ENCODE measurements around the gene PDHA1. TPM values are rescaled to one million over a fixed set of nuclear protein-coding genes. Genes with fewer than 3 reads are reported as not detected.

PDHA1 gene
- total RNA-seq, result 100 to 1,000 TPM; 114 to 127 TPM

DNA sequence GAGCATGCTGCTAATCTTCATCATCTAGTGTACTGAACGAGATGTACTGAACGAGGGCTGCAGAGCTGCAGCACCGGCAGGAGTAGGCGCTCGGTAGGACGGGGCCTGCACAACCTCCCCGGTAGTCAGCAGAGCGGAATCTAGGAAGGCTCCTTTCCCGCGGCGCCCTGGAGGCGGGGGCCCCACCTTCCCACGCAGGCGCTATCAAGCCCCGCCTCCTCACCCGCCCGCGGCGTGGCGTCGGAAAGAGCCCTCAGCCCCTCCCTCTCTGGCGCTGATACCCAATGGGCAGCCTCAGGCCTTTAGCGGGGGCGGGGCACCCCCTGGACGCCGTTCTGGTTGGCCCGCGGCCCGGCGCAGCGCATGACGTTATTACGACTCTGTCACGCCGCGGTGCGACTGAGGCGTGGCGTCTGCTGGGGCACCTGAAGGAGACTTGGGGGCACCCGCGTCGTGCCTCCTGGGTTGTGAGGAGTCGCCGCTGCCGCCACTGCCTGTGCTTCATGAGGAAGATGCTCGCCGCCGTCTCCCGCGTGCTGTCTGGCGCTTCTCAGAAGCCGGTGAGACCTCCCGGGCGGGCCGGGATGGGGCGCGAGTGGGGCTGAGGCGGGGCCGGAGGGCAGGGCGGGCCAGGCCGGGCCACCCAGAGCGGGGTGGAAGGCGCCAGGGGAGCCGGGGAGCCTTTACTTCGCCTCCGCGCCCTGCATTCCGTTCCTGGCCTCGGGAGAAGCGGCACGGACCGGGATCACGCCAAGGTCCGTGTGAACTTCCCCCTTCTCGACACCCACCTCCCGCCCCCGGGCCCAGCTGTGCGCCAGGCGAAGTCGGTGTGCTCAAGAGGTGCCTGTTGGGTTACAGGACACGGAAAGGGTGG, at the start of gene PDHA1:
Gene PDHA1, plus strand, starts transcription at position 393 of the 874 bp plus-strand sequence. Its CDS starts 111 bp downstream, at position 504.
- POLR2A ChIA-PET, result no interaction called here
- CTCF ChIA-PET, result no interaction called here

DNA sequence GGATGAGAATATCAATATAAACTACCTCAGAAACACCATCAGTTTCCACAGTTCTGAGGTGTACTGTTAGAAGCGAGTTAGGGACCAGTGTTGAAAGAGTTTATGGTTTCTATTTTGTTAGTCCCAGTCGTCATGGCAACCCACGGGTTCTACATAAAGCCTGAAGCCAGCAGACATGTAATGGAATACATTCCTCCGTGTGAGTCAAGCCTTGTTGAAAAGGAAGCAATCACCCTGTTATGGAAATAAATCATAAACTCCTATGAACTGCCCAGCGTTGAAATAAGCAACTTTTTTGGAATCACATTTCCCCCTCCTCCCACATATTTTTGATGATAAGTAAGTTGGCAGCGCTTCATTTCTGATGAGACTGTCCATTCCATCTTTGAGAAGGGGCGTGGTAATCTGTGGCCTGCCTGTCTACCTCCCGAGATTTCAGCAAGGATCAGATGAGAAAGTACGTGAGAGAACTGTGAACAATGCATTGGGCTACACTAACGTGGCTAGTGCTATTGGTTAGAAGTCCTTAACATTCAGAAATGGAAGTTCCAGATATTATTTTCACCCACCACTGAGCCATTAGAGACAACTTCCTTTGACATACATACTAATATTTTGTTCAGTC, 40.4 kb upstream of the PDHA1 start:
- POLR2A ChIA-PET, result no interaction called here
- H3K4me1 Mint-ChIP-seq, result no peaks in the 10 kb centered on the region

More for the DNA sequence above, at the start of gene PDHA1:
- Mint-ChIP-seq H3K9me3 (no peaks in the 10 kb centered on the region), H3K27me3 (no peaks in the 10 kb centered on the region), H3K36me3 (ENCODE audit: low read depth) (no peaks in the 10 kb centered on the region), H3K4me1 (peaks cover 19% of the 10 kb centered on the region), H3K4me3 (peak within 1 kb of the TSS; percentile 84), H3K27ac (peak within 1 kb of the TSS; percentile 91)
- peak; percentile 93 for DNase-seq

DNA sequence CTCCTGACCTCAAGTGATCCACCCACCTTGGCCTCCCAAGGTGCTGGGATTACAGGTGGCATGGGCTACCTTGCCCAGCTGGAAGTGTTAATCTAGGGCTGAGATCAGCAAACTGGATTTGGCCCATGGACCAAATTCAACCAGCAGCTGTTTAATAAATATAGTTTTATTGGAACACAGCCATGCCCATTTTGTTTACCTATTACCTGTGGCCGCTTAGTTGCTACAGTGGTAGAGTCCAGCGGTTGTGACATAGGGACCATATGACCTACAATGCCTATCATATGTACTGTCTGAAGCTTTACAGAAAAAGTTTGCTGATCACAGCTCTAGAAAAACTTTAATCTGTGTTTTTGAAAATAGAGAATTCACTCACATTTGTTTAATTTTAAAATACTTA, 17.2 kb upstream of the PDHA1 start:
- Mint-ChIP-seq H3K4me1 (no peaks in the 10 kb centered on the region), H3K27ac (no peak overlapping the region), H3K4me3 (no peak overlapping the region), H3K27me3 (peaks cover 2% of the 10 kb centered on the region), H3K36me3 (ENCODE audit: low read depth) (no peaks in the 10 kb centered on the region), H3K9me3 (no peaks in the 10 kb centered on the region)
- no peak for DNase-seq
- ChIA-PET POLR2A (no interaction called here), CTCF (no interaction called here)

More for the DNA sequence above, 40.4 kb upstream of the PDHA1 start:
- Mint-ChIP-seq H3K9me3 (no peaks in the 10 kb centered on the region), H3K27ac (no peak overlapping the region), H3K27me3 (no peaks in the 10 kb centered on the region), H3K4me3 (no peak overlapping the region), H3K36me3 (ENCODE audit: low read depth) (no peaks in the 10 kb centered on the region)
- DNase-seq, result no peak
- CTCF ChIA-PET, result no interaction called here

DNA sequence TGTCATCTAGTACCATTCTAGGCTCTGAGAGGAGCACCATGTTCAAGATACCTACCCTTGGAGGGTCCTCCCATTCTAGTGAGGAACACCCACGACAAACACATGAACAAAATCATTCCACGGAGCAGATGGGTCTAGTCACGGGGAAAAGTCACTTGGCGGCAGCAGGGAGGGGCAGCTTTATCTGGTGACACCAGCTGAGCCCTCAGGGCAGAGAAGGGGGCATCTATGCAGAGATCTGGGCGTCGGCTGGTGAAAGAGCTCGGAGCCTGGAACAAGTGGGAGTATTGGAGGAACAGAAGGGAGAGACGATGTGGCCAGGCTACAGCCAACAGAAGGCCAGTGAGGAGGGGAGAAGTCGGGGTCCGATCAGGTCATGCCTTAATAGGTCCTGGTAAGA, 11.9 kb upstream of the PDHA1 start:
- no peaks in the 10 kb centered on the region for H3K27me3 Mint-ChIP-seq
- CTCF ChIA-PET, result no interaction called here
- no peak for DNase-seq
- POLR2A ChIA-PET, result no interaction called here
- H3K27ac Mint-ChIP-seq, result no peak overlapping the region
- no peak overlapping the region for H3K4me3 Mint-ChIP-seq
- peaks cover 1% of the 10 kb centered on the region for H3K9me3 Mint-ChIP-seq
- no peaks in the 10 kb centered on the region for H3K36me3 Mint-ChIP-seq (ENCODE audit: low read depth)
- H3K4me1 Mint-ChIP-seq, result no peaks in the 10 kb centered on the region

DNA sequence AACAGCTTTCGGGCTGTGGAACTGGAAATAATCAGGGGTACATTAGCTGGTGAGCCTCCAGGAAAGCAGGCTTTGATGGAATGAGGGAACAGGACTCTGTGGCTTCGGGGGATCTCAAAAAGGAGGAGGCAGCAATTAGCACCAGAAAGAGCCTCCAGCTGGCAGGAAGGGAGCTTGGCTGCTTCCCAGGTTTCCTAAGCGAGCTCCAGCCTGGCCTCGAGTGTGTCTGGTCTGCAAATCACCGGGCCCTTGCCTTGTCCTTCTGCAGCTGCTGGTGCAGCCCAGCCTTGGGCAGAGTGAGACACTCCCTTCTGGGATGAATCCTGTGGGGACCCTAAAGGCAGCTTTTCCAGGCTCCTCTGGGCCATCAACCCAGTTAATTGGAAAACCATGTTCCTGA, 10.7 kb upstream of the PDHA1 start:
- H3K4me3 Mint-ChIP-seq, result no peak overlapping the region
- no peak overlapping the region for H3K27ac Mint-ChIP-seq
- DNase-seq, result no peak
- ChIA-PET CTCF (interaction anchor here (0.9 kb wide), 1 partner anchor 11 kb away, joined by 3 read pairs; no protein-coding TSS in a partner anchor), POLR2A (no interaction called here)
- H3K9me3 Mint-ChIP-seq, result peaks cover 1% of the 10 kb centered on the region
- no peaks in the 10 kb centered on the region for H3K36me3 Mint-ChIP-seq (ENCODE audit: low read depth)
- H3K4me1 Mint-ChIP-seq, result no peaks in the 10 kb centered on the region
- no peaks in the 10 kb centered on the region for H3K27me3 Mint-ChIP-seq

DNA sequence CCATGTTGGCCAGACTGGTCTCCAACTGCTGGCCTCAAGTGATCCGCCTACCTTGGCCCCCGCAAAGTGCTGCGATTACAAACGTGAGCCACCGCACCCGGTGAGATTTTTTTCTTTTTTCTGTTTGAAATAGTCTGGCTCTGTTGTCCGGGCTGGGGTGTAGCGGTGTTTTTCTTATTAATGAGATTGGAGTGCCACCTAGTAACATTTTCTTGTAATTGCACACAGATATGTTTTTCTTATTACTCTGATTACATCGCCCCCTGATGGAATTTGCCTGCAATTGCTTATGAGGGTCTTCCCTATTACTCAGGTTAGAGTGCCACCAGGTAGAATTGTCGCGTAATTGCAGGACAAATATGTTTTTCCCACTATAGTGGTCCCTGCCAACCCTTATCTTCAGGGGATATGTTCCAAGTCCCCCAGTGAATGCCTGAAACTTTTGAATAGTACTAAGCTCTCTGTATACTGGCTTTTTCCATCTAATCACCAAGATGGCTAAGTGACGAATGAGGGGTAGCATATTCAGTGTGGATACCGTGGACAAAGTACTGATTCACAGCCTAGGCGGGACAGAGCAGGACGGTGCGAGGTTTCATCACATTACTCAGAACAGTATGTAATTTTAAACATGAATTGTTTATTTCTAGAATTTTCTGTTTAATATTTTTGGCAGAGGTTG, 8.6 kb upstream of the PDHA1 start:
- peak; percentile 24 for DNase-seq
- no peak overlapping the region for H3K4me3 Mint-ChIP-seq
- POLR2A ChIA-PET, result no interaction called here

DNA sequence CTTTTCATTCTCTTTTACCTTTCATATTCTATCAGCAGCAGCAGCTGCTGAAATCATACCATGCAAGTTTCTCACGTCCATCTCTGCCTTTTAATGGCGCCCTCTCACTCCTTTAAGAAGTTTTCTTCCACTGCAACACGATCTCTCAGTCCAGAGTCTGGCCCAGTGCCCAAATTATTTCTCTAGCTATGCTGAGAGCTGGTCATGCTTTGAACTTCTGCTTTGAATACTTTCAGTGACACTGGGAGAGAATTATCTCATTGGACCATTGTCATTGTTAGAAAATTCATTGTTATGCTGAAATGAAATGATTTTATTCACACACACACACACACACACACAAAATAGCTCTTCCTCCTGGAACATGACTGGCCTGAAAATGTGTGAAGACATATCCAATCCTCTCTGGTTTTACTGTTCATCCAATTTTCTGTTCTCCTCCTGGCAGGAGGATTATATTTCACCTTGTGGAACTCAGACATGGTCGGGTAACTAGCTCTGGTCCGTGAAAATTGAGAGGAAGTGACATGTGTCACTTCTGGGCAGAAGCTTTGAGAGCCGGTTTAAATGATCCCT, 1.3 kb upstream of the PDHA1 start:
- no peaks in the 10 kb centered on the region for H3K27me3 Mint-ChIP-seq
- no peak overlapping the region for H3K4me3 Mint-ChIP-seq

More for the DNA sequence above, 8.6 kb upstream of the PDHA1 start:
- Mint-ChIP-seq H3K36me3 (ENCODE audit: low read depth) (no peaks in the 10 kb centered on the region), H3K27me3 (no peaks in the 10 kb centered on the region), H3K4me1 (no peaks in the 10 kb centered on the region), H3K9me3 (peaks cover 1% of the 10 kb centered on the region), H3K27ac (no peak overlapping the region)
- CTCF ChIA-PET, result interaction anchor here (1.1 to 1.3 kb wide), 2 partner anchors 16 to 21 kb away, joined by 3 to 4 read pairs; no protein-coding TSS in a partner anchor

DNA sequence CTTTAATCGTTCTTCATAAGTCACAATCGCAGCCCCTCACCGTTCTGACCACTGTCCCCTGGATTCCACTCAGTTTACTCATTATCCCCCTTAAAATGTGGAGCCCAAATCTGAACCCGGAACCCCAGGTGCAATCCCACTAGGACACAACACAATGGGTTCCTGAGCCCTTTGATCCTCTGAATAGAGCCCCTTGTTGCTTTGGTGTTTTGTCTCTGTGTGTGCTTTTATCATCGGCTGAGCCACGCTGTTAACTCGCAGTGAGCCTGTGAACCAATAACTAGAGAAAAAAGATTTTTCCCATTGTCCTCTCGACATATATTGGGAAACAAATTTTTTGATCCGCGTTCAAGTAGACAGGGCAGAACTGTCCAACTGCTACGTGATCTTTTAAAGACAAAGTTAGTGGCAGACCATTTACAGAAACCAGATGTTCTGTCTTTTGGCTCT, 617 bp upstream of the PDHA1 start:
- Mint-ChIP-seq H3K36me3 (ENCODE audit: low read depth) (no peaks in the 10 kb centered on the region), H3K4me3 (peak overlapping the region; percentile 84), H3K27me3 (no peaks in the 10 kb centered on the region), H3K4me1 (peaks cover 19% of the 10 kb centered on the region), H3K9me3 (no peaks in the 10 kb centered on the region), H3K27ac (peak overlapping the region; percentile 91)
- POLR2A ChIA-PET, result no interaction called here
- no peak for DNase-seq
- CTCF ChIA-PET, result no interaction called here

More for the DNA sequence above, 1.3 kb upstream of the PDHA1 start:
- Mint-ChIP-seq H3K9me3 (no peaks in the 10 kb centered on the region), H3K27ac (no peak overlapping the region), H3K36me3 (ENCODE audit: low read depth) (no peaks in the 10 kb centered on the region), H3K4me1 (peaks cover 14% of the 10 kb centered on the region)
- CTCF ChIA-PET, result interaction anchor here (0.6 to 0.8 kb wide), 2 partner anchors 15 to 647 kb away, joined by 5 to 6 read pairs; no protein-coding TSS in a partner anchor
- no peak for DNase-seq
- POLR2A ChIA-PET, result no interaction called here

DNA sequence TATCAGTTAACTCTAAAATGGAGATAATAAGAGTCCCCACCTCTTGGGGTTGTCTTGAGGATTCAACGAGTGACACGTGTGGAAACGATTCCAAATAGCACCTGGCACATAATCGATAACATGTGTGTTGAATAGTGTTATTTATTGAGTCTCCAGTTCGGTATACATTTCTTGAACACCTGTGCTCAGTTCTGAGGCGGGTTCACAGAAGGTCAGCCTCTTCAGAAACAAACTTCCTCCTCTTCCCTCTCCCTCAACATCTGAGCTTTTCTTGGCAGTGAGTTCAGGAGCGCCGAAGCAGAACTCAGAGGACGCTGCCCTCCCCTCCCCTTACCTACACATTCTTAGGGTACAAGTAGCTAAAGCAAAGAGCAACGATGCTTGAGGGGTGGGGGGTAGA, 934 bp downstream of the PDHA1 start:
- Mint-ChIP-seq H3K4me3 (peak overlapping the region; percentile 84), H3K9me3 (no peaks in the 10 kb centered on the region), H3K4me1 (peaks cover 21% of the 10 kb centered on the region), H3K36me3 (ENCODE audit: low read depth) (peaks cover 3% of the 10 kb centered on the region), H3K27me3 (no peaks in the 10 kb centered on the region), H3K27ac (peak overlapping the region; percentile 91)
- POLR2A ChIA-PET, result no interaction called here
- CTCF ChIA-PET, result no interaction called here
- DNase-seq, result no peak

DNA sequence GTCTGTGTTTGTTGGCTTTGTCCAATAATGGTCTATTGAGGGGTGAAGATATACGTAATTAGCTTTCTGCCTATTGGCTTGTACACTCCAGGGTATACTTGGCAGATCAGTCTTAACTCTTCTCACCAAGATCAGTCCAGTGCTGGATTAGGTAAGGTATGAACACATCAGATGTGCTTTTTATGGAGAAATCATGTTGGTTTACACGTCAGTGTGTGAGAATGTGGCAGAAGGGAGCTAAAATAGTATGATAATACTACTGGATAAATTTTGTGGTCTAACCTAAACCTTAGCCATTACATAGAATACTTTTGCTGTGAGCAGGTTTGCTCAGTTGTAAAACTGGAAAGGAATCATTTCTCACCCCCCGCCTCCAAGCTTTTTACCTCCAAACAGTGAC, 4.2 kb downstream of the PDHA1 start:
- CTCF ChIA-PET, result no interaction called here
- no peak overlapping the region for H3K4me3 Mint-ChIP-seq
- H3K9me3 Mint-ChIP-seq, result no peaks in the 10 kb centered on the region
- H3K27me3 Mint-ChIP-seq, result no peaks in the 10 kb centered on the region
- H3K4me1 Mint-ChIP-seq, result peaks cover 33% of the 10 kb centered on the region
- no peak overlapping the region for H3K27ac Mint-ChIP-seq
- POLR2A ChIA-PET, result no interaction called here
- no peak for DNase-seq
- peaks cover 18% of the 10 kb centered on the region for H3K36me3 Mint-ChIP-seq (ENCODE audit: low read depth)

DNA sequence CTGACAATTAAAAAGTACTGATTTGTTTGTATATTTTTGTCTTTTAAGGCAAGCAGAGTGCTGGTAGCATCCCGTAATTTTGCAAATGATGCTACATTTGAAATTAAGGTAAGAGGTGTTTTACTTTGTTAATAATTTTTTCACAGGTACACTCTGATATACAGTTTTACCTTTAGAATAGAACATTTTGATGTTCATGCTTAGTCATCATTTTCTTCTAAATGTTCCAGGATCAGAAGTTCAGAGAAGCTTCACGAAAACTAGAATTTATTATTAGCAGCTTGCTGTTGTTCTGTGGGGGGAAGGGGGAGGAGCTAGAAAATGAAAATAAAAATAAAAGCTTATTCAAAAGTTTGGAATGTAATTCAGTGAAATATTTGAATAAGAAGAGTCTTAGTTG, 5.5 kb downstream of the PDHA1 start:
- Mint-ChIP-seq H3K4me1 (peaks cover 28% of the 10 kb centered on the region), H3K36me3 (ENCODE audit: low read depth) (peaks cover 22% of the 10 kb centered on the region), H3K4me3 (no peak overlapping the region), H3K9me3 (no peaks in the 10 kb centered on the region), H3K27ac (no peak overlapping the region), H3K27me3 (no peaks in the 10 kb centered on the region)
- CTCF ChIA-PET, result no interaction called here
- DNase-seq, result no peak
- POLR2A ChIA-PET, result no interaction called here

DNA sequence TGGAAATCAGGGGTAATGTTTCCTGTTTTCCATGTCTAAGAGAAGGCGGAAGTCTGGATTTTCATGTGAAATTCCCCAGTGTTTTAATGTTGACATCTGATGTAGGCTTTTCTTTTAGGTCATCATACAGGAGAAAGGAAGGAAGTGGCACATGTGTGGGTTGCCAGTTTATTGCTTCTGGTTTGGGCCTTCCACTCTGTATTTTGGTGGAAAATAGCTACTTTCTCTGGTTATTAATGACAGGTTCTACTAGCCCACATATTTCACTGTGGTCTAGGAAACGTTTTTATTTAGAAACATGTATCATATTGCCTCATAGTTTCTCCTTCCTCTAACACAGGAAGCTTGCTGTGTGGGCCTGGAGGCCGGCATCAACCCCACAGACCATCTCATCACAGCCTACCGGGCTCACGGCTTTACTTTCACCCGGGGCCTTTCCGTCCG, 7.2 kb downstream of the PDHA1 start:
- DNase-seq, result no peak
- H3K36me3 Mint-ChIP-seq (ENCODE audit: low read depth), result peaks cover 31% of the 10 kb centered on the region
- peaks cover 21% of the 10 kb centered on the region for H3K4me1 Mint-ChIP-seq
- ChIA-PET POLR2A (no interaction called here), CTCF (interaction anchor here (1.4 kb wide), 1 partner anchor 17 kb away, joined by 4 read pairs; no protein-coding TSS in a partner anchor)
- H3K27me3 Mint-ChIP-seq, result no peaks in the 10 kb centered on the region
- H3K9me3 Mint-ChIP-seq, result no peaks in the 10 kb centered on the region
- H3K27ac Mint-ChIP-seq, result peak overlapping the region; percentile 66
- H3K4me3 Mint-ChIP-seq, result no peak overlapping the region

DNA sequence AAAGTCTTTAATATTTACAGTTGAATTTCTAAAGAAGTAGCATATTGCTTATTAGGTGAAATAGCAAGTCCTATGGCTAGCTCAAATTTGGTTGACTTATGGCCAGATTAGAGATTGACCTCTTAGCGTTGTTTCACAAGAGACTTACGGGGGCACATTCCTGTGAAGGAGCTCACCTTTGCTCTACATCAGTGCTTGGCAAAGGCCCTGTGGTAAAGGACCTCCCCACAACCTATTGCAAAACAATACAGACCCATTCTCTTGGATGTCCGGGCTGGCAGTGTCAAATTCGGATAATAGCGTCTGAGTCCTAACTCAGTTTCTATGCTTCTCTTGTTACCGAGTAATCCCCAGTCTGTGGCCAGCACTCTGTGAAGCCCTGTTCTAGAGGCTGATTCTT, 10.9 kb downstream of the PDHA1 start:
- Mint-ChIP-seq H3K4me3 (no peak overlapping the region), H3K4me1 (peaks cover 14% of the 10 kb centered on the region), H3K27ac (no peak overlapping the region), H3K36me3 (ENCODE audit: low read depth) (peaks cover 41% of the 10 kb centered on the region), H3K9me3 (no peaks in the 10 kb centered on the region), H3K27me3 (no peaks in the 10 kb centered on the region)
- POLR2A ChIA-PET, result no interaction called here
- CTCF ChIA-PET, result no interaction called here
- no peak for DNase-seq

All from activated CD4-positive, alpha-beta T cell treated with anti-CD3 and anti-CD28 coated beads, Interleukin-2, amount 10 ng/mL, durations not matched to agents 7 days and 5 days (primary cell).